Esophagus mucosa (tissue), 1 donor: ENCODE data around the gene MCOLN2. TPM values are rescaled to one million over a fixed set of nuclear protein-coding genes. Genes with fewer than 3 reads are reported as not detected.
A peak's percentile ranks its signal among the peaks of the same experiment; 100 is the strongest.

ENCODE experiments used
- ATAC-seq: fragments of 200-7000 bp; cut with Tn5 transposase; one replicate; pipeline ENCODE4 v1.9.1; 2020
- total RNA-seq: library from RNA; stranded (reverse); gene quantifications from one replicate; pipeline ENCODE4 v1.2.4, GENCODE V29; 2023
- donor health status: DM: yes; HTN: yes; CAD: no.

Gene MCOLN2
- total RNA-seq, 1 donor from 2014 or later, result 0.52 TPM

DNA sequence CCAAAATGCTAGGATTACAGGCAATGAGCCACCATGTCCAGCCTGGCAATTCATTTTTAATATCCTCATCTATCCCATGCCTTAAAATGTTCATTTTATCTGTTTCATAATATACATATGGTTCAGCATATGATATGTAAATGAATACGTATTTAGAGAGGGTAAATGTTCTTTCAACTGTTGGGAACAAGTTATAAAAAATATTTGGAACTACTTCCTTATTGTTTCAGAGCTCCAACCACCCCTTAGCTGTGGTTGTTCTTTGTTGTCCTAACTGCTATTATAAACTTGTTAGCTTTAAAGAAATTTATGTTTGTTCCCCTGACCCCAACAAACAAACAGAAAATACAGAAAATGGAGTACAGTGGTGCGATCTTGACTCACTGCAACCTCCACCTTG lies 14.5 kb downstream of the MCOLN2 start:
- ATAC-seq, result no peak

DNA sequence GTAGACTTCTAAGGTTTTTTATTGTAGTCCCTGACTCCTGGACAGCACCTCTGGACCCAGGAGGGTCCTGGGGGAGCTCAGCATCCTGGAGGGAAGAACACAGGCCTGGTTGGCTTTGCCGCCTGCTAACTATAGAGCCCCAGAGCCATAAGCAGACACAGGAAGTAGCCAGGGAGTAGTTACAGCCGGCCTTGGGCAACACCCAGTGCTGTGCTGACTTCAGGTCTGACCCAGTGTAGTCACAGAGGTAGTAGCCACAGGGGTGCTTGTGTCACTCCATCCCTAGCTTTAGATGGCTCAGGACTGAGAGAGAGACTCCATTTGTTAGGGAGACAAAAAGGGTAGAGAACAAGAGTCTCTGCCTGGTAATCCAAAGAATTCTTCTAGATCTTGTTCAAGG lies 21.9 kb downstream of the MCOLN2 start:
- no peak for ATAC-seq

DNA sequence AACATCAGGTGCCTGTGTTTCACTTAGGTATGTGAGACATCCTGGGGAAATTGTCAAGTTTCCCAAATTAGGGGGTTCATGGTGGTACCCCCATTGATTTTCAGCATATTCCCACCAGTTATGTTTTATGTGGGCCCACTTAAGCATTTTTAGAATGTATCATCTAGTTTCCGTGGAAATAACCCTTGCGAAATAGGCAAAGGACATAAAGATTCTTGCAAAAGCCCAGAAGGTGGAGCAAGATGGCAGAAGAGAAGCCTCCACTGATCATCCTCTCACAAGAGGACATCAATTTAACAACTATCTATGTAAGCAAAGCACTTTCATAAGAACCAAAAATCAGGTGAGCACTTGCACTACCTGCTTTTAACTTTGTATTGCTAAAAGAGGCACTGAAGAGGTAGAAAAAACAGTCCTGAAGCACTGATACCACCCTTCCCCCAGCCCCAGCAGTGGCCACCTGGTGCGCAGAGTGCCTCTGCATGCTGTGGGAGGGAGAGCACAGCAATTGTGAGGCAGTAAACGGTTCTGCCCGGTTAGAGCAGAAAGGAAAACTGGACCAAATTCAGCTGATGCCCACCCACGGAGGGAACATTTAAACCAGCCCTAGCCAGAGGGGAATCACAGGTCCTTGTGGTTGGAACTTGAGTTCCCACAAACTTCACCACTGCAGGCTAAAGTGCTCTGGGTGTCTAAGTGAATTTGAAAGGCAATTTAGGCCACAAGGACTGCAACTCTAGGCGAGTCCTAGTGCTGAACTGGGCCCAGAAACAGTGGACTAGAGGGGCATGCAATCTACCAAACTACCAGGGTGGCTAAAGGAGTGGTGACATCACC lies 23.2 kb downstream of the MCOLN2 start:
- ATAC-seq, result no peak

DNA sequence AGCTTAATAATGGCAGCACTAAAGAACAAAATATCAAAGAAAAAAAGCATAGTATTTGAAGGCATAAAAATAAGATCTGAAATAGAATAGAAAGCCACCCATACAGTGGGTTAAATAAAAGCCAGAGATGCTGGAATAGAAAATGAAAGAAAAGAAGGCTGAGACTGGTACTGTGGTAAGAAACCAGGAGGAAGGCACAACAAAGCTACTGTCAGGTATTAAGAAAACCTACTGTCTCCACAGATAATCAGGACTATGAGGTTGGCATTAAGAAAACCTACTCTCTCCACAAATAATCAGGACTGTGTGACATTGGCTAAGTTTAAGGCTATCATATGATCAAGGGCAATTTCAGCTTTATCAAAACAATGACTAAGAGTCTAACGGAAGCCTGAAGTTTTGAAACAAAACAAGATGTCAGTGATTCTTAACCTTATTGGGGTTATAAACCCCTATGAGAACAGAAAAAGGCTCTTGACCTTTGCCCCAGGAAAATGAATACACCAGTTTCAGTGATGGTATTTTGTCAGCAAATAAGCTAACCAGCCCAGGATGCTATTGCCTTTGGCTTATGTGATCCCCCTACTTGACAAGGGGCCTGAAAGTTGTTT lies 24.4 kb downstream of the MCOLN2 start:
- ATAC-seq, result no peak

DNA sequence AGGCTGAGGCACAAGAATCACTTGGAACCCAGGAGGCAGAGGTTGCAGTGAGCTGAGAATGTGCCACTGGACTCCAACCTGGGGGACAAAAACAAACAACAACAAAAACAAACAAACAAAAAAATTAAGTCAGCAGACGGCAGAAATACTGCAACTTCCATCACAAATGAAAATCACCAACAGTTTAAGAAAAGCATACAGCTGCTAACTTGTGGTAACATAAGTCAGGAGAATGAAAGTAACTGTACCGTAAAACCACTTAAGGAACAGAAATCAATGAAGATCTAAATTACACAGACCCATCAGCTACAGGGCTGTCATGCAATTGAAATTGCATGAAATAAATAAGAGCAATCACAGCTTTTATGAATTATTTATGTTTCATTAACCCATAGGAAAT lies 25.0 kb downstream of the MCOLN2 start:
- no peak for ATAC-seq

DNA sequence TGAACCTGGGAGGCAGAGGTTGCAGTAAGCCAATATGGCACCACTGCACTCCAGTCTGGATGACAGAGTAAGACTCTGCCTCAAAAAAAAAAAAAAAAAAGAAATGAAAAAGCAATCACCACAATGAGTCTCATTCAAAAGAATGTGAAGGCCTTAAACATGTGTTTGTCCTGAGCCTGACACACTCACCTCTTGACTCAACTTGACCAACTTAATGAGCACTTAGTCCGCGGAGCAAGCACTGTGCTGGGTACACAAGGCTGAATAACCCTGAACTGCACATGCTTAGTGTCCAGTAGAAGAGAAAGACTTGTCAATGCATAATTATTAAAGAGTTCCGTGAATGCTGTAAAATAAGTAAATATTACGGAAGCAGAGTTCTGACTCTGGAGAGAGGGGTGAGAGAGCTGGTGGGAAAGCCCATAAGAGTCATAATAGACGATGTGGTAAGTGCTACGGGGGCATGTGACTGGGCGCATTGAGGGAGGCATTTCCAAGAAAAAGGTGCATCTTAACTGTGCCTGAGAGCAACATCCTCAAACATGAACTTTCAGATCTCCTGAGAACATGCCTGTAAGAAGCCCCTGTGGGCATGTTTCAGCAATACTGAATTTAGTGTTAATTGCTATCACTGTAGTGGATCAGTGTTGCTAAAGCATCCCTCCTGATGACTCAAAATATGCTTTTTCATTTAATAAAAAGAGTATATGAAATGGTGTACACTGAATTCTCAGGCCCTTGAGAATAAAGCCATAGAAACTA lies 27.2 kb downstream of the MCOLN2 start:
- no peak for ATAC-seq

DNA sequence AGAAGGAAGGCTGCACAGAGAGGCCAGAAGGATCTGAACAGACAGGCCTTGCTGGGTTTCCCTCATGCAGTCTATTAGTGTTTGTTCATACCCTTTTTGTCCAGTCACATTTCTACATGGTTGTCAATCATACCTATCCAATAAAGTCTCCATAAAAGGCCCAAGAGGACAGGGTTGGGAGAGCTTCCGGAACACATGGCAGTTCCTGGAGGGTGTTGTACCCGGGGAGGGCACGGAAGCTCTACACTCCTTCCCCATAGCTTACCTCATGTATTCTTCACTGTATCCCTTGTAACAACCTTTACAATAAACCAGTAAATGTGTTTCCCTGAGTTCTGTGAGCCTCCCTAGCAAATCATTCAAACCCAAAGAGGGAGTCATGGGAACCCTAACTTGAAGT lies 28.0 kb downstream of the MCOLN2 start:
- ATAC-seq, result no peak

DNA sequence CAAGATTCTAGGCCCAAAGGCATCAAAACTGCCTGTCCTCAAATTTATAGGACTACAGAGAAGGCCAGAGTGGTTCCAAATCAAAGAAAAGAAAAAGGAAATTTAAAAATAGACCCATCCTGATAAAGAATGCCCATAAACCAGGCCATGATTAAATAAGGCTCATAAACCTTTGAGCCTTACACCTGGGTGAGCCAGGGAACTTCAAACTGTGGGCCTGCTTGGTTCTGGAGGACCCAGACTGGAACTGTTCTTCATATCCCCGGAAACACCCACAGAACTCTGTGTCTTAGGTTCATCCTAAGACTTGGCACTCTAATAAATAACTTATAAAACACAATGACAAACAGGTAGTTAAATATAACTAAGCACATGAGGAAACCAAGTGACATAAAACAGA lies 28.8 kb downstream of the MCOLN2 start:
- no peak for ATAC-seq

DNA sequence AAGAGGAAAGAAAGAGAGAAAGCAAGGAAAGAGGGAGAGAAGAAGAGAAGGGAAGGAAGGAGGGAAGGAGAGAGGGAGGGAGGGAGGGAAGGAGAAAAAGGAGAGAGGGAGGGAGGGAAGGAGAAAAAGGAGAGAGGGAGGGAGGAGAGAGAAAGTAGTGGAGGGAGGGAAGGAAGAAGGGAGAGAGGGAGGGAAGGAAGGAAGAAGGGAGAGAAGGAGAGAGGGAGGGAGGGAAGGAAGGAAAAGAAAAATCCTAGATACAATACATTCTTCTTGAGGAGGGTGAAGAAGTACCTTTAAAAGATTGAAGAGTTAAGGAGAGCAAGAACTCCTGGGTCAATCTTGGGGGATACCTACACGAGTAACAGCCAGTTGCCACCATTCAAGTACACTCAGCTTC lies 29.2 kb downstream of the MCOLN2 start:
- ATAC-seq, result no peak

DNA sequence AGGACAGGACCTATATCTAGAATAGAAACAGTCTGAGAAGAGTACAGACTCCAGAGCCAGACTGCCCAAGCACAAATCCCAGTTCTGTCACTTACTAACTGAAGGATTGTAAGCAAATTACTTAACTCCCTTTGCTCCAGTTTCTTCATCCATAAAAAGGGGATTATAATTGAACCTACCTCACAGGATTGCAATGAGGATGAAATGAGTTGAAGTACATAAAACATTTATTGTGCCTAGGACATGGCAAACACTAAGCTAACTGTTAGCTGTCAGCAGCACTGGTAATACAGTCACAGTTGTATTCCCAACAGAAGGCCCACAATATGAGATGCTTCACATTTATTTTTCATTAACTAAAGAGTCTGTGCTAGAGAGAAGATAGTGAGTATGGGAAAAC lies 33.9 kb downstream of the MCOLN2 start:
- no peak for ATAC-seq

DNA sequence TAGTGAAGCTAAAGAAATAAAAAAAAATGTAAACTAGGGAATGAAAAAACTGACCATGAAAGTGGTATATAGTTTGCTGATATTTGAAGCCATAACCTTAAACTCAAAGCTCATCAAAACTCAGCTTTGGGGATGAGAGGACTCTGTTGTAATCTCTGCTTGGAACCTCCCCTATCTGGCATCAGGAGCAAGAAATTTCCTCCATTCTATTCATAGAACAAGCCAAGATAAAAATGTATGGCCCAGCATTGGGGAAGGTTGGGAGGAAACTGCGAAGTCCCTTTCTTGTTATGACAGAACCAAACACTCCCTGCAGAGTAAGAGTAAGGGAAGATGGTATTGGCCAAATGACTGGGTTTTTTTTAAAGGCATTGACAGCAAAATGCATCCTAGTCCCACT lies 35.6 kb downstream of the MCOLN2 start:
- no peak for ATAC-seq

DNA sequence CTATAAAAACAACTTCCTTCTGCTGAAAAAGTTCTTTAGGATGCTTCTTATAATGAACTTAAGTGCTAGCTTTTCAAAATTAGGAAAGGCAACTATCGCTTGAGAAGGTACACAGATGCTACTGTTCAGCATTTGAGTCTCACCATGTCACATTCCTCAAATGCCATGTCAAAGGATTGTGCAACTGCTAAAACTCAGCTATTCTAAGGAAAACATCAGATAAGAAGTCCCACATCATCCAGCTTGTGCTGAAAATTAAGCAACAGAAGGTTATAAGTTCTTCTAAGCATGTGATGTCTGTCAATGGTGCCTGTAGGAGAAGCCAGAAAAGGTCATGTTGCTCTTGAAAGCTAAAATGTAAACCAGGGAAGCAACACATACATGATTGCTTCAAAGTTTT lies 36.5 kb downstream of the MCOLN2 start:
- no peak for ATAC-seq

DNA sequence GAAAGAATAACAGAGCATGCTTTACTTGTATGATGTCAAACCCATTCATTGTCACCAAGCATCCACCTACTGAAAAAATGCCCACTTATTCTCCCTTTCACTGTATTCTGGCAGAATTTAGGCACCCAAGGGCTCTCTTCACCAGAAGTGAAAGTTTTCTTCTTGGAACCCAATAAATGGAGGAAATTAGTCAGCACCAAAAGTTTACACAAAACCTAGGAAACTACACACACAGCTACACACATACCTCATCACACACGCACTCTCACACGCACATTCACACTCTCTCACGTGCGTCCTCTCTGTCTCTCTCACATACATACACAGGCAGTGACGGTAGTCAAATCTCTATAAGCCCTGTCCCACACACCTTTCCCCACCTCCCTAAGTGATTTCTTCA lies 37.6 kb downstream of the MCOLN2 start:
- no peak for ATAC-seq

DNA sequence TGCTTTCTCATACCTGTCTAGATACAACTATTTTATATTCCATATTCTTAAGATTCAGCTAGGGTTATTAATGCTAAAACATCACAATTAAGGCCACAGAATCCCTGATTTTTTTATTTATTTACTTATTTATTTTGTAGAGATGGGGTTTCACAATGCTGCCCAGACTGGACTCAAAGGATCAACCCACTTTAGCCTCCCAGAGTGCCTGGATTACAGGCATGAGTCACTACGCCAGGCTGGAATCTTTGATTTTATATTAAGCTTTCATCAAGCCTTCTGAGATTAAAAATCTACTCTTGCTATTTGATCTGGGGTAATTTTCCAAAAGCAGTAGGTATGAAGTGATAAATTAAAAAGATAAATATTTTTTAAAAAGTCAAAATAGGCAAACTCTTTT lies 38.9 kb downstream of the MCOLN2 start:
- no peak for ATAC-seq

DNA sequence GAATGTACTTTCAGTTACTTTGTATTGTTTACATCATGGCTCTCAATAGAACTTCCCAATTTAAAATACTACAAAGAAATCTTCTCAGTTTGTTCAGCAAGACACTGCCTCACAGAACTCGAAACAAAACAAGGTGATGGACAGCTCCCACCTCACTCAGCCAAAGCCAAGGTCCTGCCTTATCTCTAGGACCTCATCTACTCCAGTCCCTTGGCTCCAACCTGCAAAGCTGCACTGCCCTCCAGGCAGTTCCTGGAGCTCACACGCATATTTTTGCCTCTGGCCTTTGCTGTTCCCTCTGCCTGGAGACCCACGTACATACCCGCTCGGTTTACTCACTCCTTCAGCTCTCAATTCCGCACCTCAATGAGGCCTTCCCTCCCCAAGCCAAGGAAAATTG lies 40.3 kb downstream of the MCOLN2 start:
- ATAC-seq, result no peak

DNA sequence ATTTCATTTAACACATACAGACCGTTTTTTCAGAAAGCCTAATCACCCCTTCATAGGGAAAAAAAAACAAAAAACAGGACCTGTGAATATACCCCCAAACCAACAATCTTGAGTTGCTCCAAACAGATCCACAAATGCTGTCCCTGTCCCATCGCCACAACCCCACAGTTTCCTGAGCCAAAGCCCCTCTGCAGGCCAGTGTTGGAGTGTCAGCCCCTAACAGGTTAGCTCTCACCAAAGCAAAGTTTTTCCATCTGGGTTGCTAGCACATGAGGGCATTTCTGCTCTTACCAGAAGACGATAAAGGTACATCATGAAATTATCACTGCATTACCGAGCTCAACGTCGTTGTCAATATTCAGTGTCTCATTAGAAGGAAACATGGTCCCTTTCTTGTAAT lies 40.8 kb downstream of the MCOLN2 start:
- ATAC-seq, result no peak

DNA sequence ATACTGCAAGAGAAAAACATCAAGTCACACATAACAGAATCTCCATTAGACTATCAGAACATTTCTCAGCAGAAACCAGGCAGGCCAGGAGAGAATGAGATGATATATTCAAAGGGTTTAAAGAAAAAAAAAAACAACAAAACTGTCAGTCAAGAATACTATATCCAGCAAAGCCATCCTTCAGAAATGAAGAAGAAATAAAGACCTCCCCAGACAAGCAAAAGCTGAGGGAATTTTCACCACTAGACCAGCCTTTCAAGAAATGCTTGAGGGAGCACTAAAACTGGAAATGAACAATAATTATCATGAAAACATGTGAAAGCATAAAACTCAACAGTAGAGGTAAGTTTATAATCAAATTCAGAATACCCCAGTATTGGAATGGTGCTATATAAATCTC lies 47.2 kb downstream of the MCOLN2 start:
- ATAC-seq, result no peak

DNA sequence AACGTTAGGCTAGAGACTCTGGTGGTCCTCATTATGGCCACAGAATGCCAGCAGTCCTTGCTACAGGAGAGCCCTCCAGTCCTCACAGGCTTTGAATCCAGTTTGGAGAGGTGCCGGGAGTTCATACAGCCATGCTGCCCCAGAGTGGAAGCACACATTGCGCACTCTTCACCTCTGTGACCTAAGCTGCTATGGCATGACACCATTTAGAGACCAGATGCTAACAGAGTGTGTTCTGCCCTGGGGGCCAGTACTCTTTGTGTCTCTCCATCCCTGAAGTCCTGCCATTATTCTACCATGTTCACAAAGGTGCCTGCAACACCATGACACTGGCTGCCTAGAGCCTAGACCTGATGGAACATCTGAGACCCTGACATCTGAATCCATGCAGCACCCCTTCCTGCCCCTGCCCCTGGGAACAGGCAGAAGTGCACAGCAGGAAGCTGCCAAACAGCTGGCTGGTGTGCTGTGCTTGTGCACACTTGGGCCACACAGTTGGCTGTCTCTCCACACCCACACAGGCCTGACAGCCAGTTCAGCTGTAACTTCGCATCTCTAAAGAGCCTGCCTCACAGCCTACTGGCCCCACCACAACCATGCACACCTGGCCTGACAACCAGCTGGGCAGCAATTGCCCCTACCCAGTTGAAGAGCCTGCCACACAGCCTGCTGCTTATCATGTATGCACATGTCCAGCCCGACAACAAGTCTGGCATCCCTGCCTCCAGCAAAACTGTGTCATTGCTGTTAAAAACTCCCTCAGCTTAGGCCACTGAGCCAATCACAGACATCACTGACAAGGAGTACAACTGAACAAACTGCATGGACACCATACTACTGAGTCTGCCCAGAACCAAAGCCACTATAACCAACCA lies 49.1 kb downstream of the MCOLN2 start:
- ATAC-seq, result peak; percentile 80

DNA sequence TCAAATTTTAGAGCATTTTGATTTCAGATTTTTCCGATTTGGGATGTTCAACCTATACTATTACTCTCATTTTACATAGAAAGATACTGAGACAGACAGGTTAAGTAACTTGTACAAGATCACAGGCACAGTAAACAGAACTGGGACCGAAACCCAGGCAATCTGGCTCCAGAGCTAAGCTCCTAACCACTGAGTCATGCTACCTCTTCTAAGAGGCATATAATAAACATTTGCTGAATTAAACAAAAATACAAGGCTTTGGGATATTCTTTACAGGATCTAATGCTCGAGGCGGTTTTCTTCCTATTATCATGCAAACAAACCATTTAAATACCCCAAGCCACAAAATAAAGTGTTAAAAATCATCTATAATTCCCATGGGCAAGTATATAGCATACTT lies 50.3 kb downstream of the MCOLN2 start:
- ATAC-seq, result no peak

DNA sequence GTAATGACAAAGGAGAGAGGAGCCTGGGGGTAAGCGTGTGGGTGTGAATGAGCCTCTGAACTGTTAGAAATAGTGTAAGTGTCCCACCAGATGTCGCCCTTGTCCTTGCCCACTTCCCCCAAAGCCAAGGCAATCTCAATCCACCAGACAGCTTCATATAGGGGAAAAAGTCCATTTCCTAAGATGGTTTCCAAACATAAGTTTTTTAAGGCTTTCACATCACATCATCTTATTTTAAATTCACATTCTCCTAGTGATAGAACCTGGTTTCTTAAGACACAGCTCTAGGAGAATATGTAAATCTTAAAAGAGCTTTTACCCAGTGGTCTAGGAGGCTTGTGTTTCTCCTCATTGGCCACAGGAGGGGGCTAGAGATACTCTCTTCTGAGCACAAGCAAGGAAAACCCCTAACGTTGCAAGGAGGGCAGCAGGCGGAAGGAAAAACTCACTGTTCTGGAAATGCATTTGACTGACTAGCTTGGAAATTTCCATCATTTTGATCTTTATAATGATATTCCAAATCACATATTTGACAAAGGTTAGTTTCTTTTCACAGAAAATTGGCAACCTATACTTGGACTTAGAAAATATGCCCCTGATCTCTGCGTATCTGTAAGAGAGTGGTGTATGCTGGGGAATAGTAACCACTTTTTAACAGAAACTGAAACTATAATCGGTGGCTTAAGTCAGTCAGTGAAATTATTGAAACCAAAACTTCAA lies 52.0 kb downstream of the MCOLN2 start:
- peak; percentile 85 for ATAC-seq

DNA sequence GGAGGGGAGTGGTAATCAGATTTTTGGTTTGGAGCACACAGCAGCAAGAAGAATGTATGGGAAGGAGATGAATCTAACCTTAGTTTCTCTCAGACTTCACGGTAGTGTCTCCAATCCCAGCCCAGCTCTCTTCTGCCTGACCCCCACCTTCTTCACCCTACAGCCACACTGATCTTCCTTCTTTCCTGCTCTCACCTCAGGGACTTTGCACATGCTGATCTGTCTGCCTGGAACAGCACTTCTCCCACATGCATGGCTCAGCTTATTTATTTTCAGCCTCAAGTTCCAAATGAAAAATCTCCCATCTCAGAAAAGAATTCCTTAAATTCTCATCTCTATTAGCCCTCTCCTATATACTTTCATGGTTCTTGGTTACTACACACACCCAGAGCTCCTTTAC lies 55.1 kb downstream of the MCOLN2 start:
- ATAC-seq, result no peak

DNA sequence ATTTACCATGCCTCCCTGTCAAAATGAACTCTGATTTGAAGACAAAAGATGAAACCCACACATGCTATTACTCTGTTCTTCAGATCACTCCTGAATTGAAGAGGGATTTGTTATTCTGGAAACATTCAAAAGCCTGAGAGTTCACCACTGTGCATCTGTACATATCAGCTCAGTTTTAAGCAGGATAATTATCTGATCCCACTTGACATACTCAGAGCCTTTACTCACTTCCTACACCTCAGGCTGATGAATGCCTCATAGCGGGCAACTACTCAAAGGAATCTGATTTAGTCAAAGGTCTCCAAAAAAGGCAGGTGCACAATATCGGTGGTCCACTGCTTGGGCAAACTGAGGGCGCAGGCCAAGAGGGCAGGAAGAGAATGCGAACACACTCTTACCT lies 56.4 kb downstream of the MCOLN2 start:
- no peak for ATAC-seq
